ENCODE results near the gene OR2AE1.

OR2AE1 gene

DNA sequence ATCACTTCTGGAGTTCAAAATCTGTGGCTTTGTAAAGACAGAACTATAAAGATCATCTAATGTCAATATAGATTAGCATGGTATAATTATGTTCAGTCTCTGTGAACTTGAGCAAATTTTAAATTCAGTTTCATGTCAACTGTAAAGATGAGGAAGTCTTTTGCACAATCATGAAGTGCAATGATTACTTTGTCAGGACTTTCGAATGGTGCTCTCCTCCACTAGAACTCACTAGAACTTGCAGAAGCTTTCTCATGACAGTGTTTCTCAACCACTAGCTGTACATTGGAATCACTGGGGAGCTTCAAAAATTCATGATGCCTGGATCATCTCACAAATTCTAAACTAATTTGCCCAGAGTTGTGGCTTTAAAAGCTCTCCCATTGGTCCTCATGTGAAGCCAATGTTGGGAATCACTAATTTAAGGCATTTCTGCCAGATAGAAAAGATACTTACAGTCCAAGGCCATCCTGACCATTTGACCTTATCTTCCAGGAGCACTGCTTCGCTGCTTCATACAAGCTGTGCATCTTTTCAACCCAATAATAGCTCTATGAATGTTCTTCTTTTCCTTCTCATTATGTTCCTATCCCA lies 12.9 kb downstream of the OR2AE1 start:
- H3K9me3 ChIP-seq (ENCODE audit: low read length) = no peaks in the 10 kb centered on the region
- no peak overlapping the region for H3K27ac ChIP-seq (ENCODE audit: low read depth, low read length, poor library complexity, severe bottlenecking)
- H3K4me1 ChIP-seq (ENCODE audit: insufficient read depth, low read length, severe bottlenecking) = no peaks in the 10 kb centered on the region
- H3K4me3 ChIP-seq (ENCODE audit: low read depth, low read length, poor library complexity, severe bottlenecking) = no peak overlapping the region
- no peak for TF ChIP-seq EZH2 (IDR thresholded peaks at IDR 0.05; ENCODE audit: borderline replicate concordance, low read length)
- TF ChIP-seq CTCF (IDR thresholded peaks at IDR 0.05; ENCODE audit: low read length) = no peak
- H4K20me1 ChIP-seq (ENCODE audit: insufficient read depth, low read length) = no peaks in the 10 kb centered on the region
- H3K9ac ChIP-seq (ENCODE audit: low read length) = no peak overlapping the region
- H3F3A ChIP-seq (ENCODE audit: insufficient read depth, low read length) = no peaks in the 10 kb centered on the region
- H3K79me2 ChIP-seq (ENCODE audit: insufficient read depth, low read length) = no peaks in the 10 kb centered on the region
- 0 out of 2 replicates have a peak, but pooled peaks cover 3% of the 10 kb centered on the region for H3K27me3 ChIP-seq (ENCODE audit: insufficient read depth, low read length)
- H2AFZ ChIP-seq (ENCODE audit: low read length) = no peak overlapping the region
- H3K9me2 ChIP-seq (ENCODE audit: low read depth, low read length) = no peaks in the 10 kb centered on the region
- H3K36me3 ChIP-seq (ENCODE audit: insufficient read depth, low read length) = no peaks in the 10 kb centered on the region
- H3K4me2 ChIP-seq (ENCODE audit: low read length) = no peak overlapping the region

DNA sequence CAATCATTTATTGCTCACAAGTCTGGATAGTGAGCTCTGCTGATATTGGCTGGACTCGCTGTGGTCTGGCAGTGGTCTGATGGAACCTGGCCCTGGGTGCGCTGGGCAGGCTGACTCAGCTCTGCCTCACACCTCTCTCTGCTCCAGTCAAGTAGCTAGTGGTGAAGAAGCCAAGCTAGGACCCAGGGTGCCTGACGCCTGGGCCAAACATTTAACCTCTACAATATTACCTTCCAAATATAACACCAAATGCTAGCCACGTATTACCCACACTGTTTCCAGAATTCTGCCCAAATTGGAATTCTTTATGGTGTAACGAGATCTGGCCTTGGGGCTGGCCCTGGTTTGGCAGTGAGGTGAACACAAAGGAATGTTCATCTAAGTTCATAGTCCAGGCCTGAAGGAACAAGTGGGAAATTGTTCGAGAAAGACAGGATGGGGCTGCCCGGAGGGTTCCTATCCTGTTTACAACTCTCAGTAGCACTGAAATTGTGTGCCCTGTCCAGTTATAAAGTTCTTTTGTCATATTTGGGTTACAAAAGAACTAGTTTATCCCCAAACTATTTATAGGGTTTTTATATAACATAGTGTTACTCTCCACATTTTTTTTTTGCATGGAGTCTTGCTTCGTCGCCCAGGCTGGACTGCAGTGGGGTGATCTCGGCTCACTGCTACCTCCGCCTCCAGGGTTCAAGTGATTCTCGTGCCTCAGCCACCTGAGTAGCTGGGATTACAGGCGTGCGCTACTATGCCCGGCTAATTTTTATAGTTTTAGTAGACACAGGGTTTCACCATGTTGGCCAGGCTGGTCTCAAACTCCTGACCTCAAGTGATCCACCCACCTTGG lies 16.3 kb downstream of the OR2AE1 start:
- no peaks in the 10 kb centered on the region for H4K20me1 ChIP-seq (ENCODE audit: insufficient read depth, low read length)
- no peaks in the 10 kb centered on the region for H3K9me3 ChIP-seq (ENCODE audit: low read length)
- no peak overlapping the region for H3K27ac ChIP-seq (ENCODE audit: low read depth, low read length, poor library complexity, severe bottlenecking)
- H3K36me3 ChIP-seq (ENCODE audit: insufficient read depth, low read length) = no peaks in the 10 kb centered on the region
- no peak overlapping the region for H2AFZ ChIP-seq (ENCODE audit: low read length)
- H3K4me3 ChIP-seq (ENCODE audit: low read depth, low read length, poor library complexity, severe bottlenecking) = no peak overlapping the region
- TF ChIP-seq CTCF (IDR thresholded peaks at IDR 0.05; ENCODE audit: low read length) (no peak), EZH2 (IDR thresholded peaks at IDR 0.05; ENCODE audit: borderline replicate concordance, low read length) (no peak)
- H3K27me3 ChIP-seq (ENCODE audit: insufficient read depth, low read length) = 0 out of 2 replicates have a peak, but pooled peaks cover 3% of the 10 kb centered on the region
- H3K9me2 ChIP-seq (ENCODE audit: low read depth, low read length) = no peaks in the 10 kb centered on the region
- no peaks in the 10 kb centered on the region for H3F3A ChIP-seq (ENCODE audit: insufficient read depth, low read length)
- H3K9ac ChIP-seq (ENCODE audit: low read length) = no peak overlapping the region
- no peaks in the 10 kb centered on the region for H3K79me2 ChIP-seq (ENCODE audit: insufficient read depth, low read length)
- no peak overlapping the region for H3K4me2 ChIP-seq (ENCODE audit: low read length)
- H3K4me1 ChIP-seq (ENCODE audit: insufficient read depth, low read length, severe bottlenecking) = no peaks in the 10 kb centered on the region

- H3K36me3 ChIP-seq (ENCODE audit: insufficient read depth, low read length) = no peaks in the 10 kb centered on the region
- H2AFZ ChIP-seq (ENCODE audit: low read length) = no peak overlapping the region
- TF ChIP-seq EZH2 (IDR thresholded peaks at IDR 0.05; ENCODE audit: borderline replicate concordance, low read length) (no peak), CTCF (IDR thresholded peaks at IDR 0.05; ENCODE audit: low read length) (no peak)
- H3K4me3 ChIP-seq (ENCODE audit: low read depth, low read length, poor library complexity, severe bottlenecking) = no peak overlapping the region
- no peak overlapping the region for H3K4me2 ChIP-seq (ENCODE audit: low read length)
- no peaks in the 10 kb centered on the region for H3K27me3 ChIP-seq (ENCODE audit: insufficient read depth, low read length)
- no peaks in the 10 kb centered on the region for H4K20me1 ChIP-seq (ENCODE audit: insufficient read depth, low read length)
- no peak overlapping the region for H3K9ac ChIP-seq (ENCODE audit: low read length)
- 0 out of 2 replicates have a peak, but pooled peaks cover 2% of the 10 kb centered on the region for H3K9me2 ChIP-seq (ENCODE audit: low read depth, low read length)
- H3K79me2 ChIP-seq (ENCODE audit: insufficient read depth, low read length) = no peaks in the 10 kb centered on the region
- H3F3A ChIP-seq (ENCODE audit: insufficient read depth, low read length) = no peaks in the 10 kb centered on the region
- H3K27ac ChIP-seq (ENCODE audit: low read depth, low read length, poor library complexity, severe bottlenecking) = no peak overlapping the region
- no peaks in the 10 kb centered on the region for H3K4me1 ChIP-seq (ENCODE audit: insufficient read depth, low read length, severe bottlenecking)
- no peaks in the 10 kb centered on the region; the same call in 1 of the 2 replicates for H3K9me3 ChIP-seq (ENCODE audit: low read length)
These were observed 21.6 kb downstream of the OR2AE1 start for GRCh38 chr7:99855236-99855635.

All from OCI-LY1 (cell line).